Stimulated activated CD8-positive, alpha-beta memory T cell treated with anti-CD3 and anti-CD28 coated beads, Interleukin-15, amount 100 ng/mL, for 24 hours (primary cell): ENCODE results near the gene POU3F3.

Experiments
- DNase-seq: peaks from one replicate; pipeline ENCODE4 v3.0.0-alpha.2; 2020; ENCODE audit warnings: low read depth

Gene POU3F3

GRCh38 chr2:104860451-104860790 lies 6.5 kb downstream of the POU3F3 start:
- no peak for DNase-seq

- no peak for DNase-seq
These were observed 7.6 kb downstream of the POU3F3 start for GRCh38 chr2:104861351-104862057.

GRCh38 chr2:104862058-104862941 lies 8.4 kb downstream of the POU3F3 start:
- no peak for DNase-seq

- DNase-seq: no peak
These were observed 9.2 kb downstream of the POU3F3 start for GRCh38 chr2:104863146-104863467.

- no peak for DNase-seq
These were observed 9.8 kb downstream of the POU3F3 start for GRCh38 chr2:104863468-104864279.

- no peak for DNase-seq
These were observed 10.6 kb downstream of the POU3F3 start for GRCh38 chr2:104864280-104865095.

GRCh38 chr2:104865096-104865470 lies 11.2 kb downstream of the POU3F3 start:
- no peak for DNase-seq

- no peak for DNase-seq
These were observed 12.4 kb downstream of the POU3F3 start for GRCh38 chr2:104866122-104866864.

GRCh38 chr2:104866883-104867812 lies 13.2 kb downstream of the POU3F3 start:
- no peak for DNase-seq

GRCh38 chr2:104867813-104868504 lies 14.0 kb downstream of the POU3F3 start:
- DNase-seq: no peak

GRCh38 chr2:104868505-104868866 lies 14.6 kb downstream of the POU3F3 start:
- no peak for DNase-seq

- no peak for DNase-seq
These were observed 16.4 kb downstream of the POU3F3 start for GRCh38 chr2:104870100-104870975.

- DNase-seq: no peak
These were observed 17.7 kb downstream of the POU3F3 start for GRCh38 chr2:104871649-104871971.

GRCh38 chr2:104871972-104872865 lies 18.3 kb downstream of the POU3F3 start:
- DNase-seq: no peak

GRCh38 chr2:104872866-104873688 lies 19.2 kb downstream of the POU3F3 start:
- DNase-seq: no peak

GRCh38 chr2:104873689-104874054 lies 19.8 kb downstream of the POU3F3 start:
- DNase-seq: no peak

- DNase-seq: no peak
These were observed 20.3 kb downstream of the POU3F3 start for GRCh38 chr2:104874230-104874629.
